ENCODE measurements around the gene DKC1. TPM values are rescaled to one million over a fixed set of nuclear protein-coding genes. Genes with fewer than 3 reads are reported as not detected.

DKC1 gene
- polyA plus RNA-seq, 2 donors: 22.3 to 43.0 TPM

GRCh38 chrX:154779261-154779660 lies 16.6 kb downstream of the DKC1 start:
- Histone ChIP-seq H3K27me3 (ENCODE audit: control insufficient read depth in 1 of 2, insufficient read depth in 2 of 2, low read length in 2 of 2) (no peaks in the 10 kb centered on the region), H3K9me3 (ENCODE audit: control insufficient read depth in 2 of 2, insufficient read depth in 1 of 2, low read depth in 1 of 2, low read length in 1 of 2) (no peaks in the 10 kb centered on the region), H3K36me3 (ENCODE audit: control insufficient read depth in 2 of 2, insufficient read depth in 2 of 2, low read length in 1 of 2) (peaks cover 0 to 18% of the 10 kb centered on the region in 2 donors), H3K4me1 (ENCODE audit: control insufficient read depth in 2 of 2, insufficient read depth in 2 of 2, low read length in 1 of 2) (no peaks in the 10 kb centered on the region), H3K27ac (ENCODE audit: low read depth in 2 of 2, low read length in 1 of 2) (no peak overlapping the region), H3K4me3 (ENCODE audit: low read depth in 1 of 2, low read length in 2 of 2) (no peak overlapping the region)
- WGBS, 2 donors: 88% methylated on average over 4 of the region's 4 CpGs

GRCh38 chrX:154780968-154781367 lies 18.3 kb downstream of the DKC1 start:
- Histone ChIP-seq H3K9me3 (ENCODE audit: control insufficient read depth in 2 of 2, insufficient read depth in 1 of 2, low read depth in 1 of 2, low read length in 1 of 2) (no peaks in the 10 kb centered on the region), H3K36me3 (ENCODE audit: control insufficient read depth in 2 of 2, insufficient read depth in 2 of 2, low read length in 1 of 2) (peaks cover 0 to 5% of the 10 kb centered on the region in 2 donors), H3K27ac (ENCODE audit: low read depth in 2 of 2, low read length in 1 of 2) (no peak overlapping the region), H3K27me3 (ENCODE audit: control insufficient read depth in 1 of 2, insufficient read depth in 2 of 2, low read length in 2 of 2) (no peaks in the 10 kb centered on the region), H3K4me1 (ENCODE audit: control insufficient read depth in 2 of 2, insufficient read depth in 2 of 2, low read length in 1 of 2) (no peaks in the 10 kb centered on the region), H3K4me3 (ENCODE audit: low read depth in 1 of 2, low read length in 2 of 2) (no peak overlapping the region)
- 85 to 93% methylated on average over 9 of the region's 9 CpGs for WGBS, 2 donors

GRCh38 chrX:154784149-154784995 lies 21.7 kb downstream of the DKC1 start:
- Histone ChIP-seq H3K27ac (ENCODE audit: low read depth in 2 of 2, low read length in 1 of 2) (no peak overlapping the region), H3K4me1 (ENCODE audit: control insufficient read depth in 2 of 2, insufficient read depth in 2 of 2, low read length in 1 of 2) (no peaks in the 10 kb centered on the region), H3K36me3 (ENCODE audit: control insufficient read depth in 2 of 2, insufficient read depth in 2 of 2, low read length in 1 of 2) (no peaks in the 10 kb centered on the region), H3K4me3 (ENCODE audit: low read depth in 1 of 2, low read length in 2 of 2) (no peak overlapping the region), H3K9me3 (ENCODE audit: control insufficient read depth in 2 of 2, insufficient read depth in 1 of 2, low read depth in 1 of 2, low read length in 1 of 2) (no peaks in the 10 kb centered on the region), H3K27me3 (ENCODE audit: control insufficient read depth in 1 of 2, insufficient read depth in 2 of 2, low read length in 2 of 2) (no peaks in the 10 kb centered on the region)
- WGBS, 2 donors: 80 to 89% methylated on average over 13 of the region's 13 CpGs

- Histone ChIP-seq H3K36me3 (ENCODE audit: control insufficient read depth in 2 of 2, insufficient read depth in 2 of 2, low read length in 1 of 2) (no peaks in the 10 kb centered on the region), H3K27ac (ENCODE audit: low read depth in 2 of 2, low read length in 1 of 2) (no peak overlapping the region), H3K4me3 (ENCODE audit: low read depth in 1 of 2, low read length in 2 of 2) (no peak overlapping the region), H3K27me3 (ENCODE audit: control insufficient read depth in 1 of 2, insufficient read depth in 2 of 2, low read length in 2 of 2) (no peaks in the 10 kb centered on the region), H3K9me3 (ENCODE audit: control insufficient read depth in 2 of 2, insufficient read depth in 1 of 2, low read depth in 1 of 2, low read length in 1 of 2) (no peaks in the 10 kb centered on the region), H3K4me1 (ENCODE audit: control insufficient read depth in 2 of 2, insufficient read depth in 2 of 2, low read length in 1 of 2) (no peaks in the 10 kb centered on the region)
- 62 to 79% methylated on average over 6 of the region's 6 CpGs for WGBS, 2 donors
These were observed 23.1 kb downstream of the DKC1 start for GRCh38 chrX:154785716-154786115.

- Histone ChIP-seq H3K27ac (ENCODE audit: low read depth in 2 of 2, low read length in 1 of 2) (no peak overlapping the region), H3K4me3 (ENCODE audit: low read depth in 1 of 2, low read length in 2 of 2) (no peak overlapping the region), H3K9me3 (ENCODE audit: control insufficient read depth in 2 of 2, insufficient read depth in 1 of 2, low read depth in 1 of 2, low read length in 1 of 2) (no peaks in the 10 kb centered on the region), H3K27me3 (ENCODE audit: control insufficient read depth in 1 of 2, insufficient read depth in 2 of 2, low read length in 2 of 2) (no peaks in the 10 kb centered on the region), H3K4me1 (ENCODE audit: control insufficient read depth in 2 of 2, insufficient read depth in 2 of 2, low read length in 1 of 2) (no peaks in the 10 kb centered on the region), H3K36me3 (ENCODE audit: control insufficient read depth in 2 of 2, insufficient read depth in 2 of 2, low read length in 1 of 2) (no peaks in the 10 kb centered on the region)
- WGBS, 2 donors: 65 to 71% methylated on average over 4 of the region's 4 CpGs
These were observed 28.8 kb downstream of the DKC1 start for GRCh38 chrX:154791467-154791866.

- Histone ChIP-seq H3K4me3 (ENCODE audit: low read depth in 1 of 2, low read length in 2 of 2) (no peak overlapping the region), H3K36me3 (ENCODE audit: control insufficient read depth in 2 of 2, insufficient read depth in 2 of 2, low read length in 1 of 2) (no peaks in the 10 kb centered on the region), H3K4me1 (ENCODE audit: control insufficient read depth in 2 of 2, insufficient read depth in 2 of 2, low read length in 1 of 2) (no peaks in the 10 kb centered on the region), H3K27ac (ENCODE audit: low read depth in 2 of 2, low read length in 1 of 2) (no peak overlapping the region), H3K9me3 (ENCODE audit: control insufficient read depth in 2 of 2, insufficient read depth in 1 of 2, low read depth in 1 of 2, low read length in 1 of 2) (no peaks in the 10 kb centered on the region), H3K27me3 (ENCODE audit: control insufficient read depth in 1 of 2, insufficient read depth in 2 of 2, low read length in 2 of 2) (no peaks in the 10 kb centered on the region)
- 88 to 89% methylated on average over 8 of the region's 8 CpGs for WGBS, 2 donors
These were observed 29.3 kb downstream of the DKC1 start for GRCh38 chrX:154791939-154792338.

- 78 to 83% methylated on average over 7 of the region's 7 CpGs for WGBS, 2 donors
- no peak overlapping the region for H3K4me3 ChIP-seq (ENCODE audit: low read depth in 1 of 2, low read length in 2 of 2)
- H3K4me1 ChIP-seq (ENCODE audit: control insufficient read depth in 2 of 2, insufficient read depth in 2 of 2, low read length in 1 of 2): no peaks in the 10 kb centered on the region
- no peak overlapping the region for H3K27ac ChIP-seq (ENCODE audit: low read depth in 2 of 2, low read length in 1 of 2)
- no peaks in the 10 kb centered on the region for H3K9me3 ChIP-seq (ENCODE audit: control insufficient read depth in 2 of 2, insufficient read depth in 1 of 2, low read depth in 1 of 2, low read length in 1 of 2)
- no peaks in the 10 kb centered on the region for H3K36me3 ChIP-seq (ENCODE audit: control insufficient read depth in 2 of 2, insufficient read depth in 2 of 2, low read length in 1 of 2)
- no peaks in the 10 kb centered on the region for H3K27me3 ChIP-seq (ENCODE audit: control insufficient read depth in 1 of 2, insufficient read depth in 2 of 2, low read length in 2 of 2)
These were observed 30.6 kb downstream of the DKC1 start for GRCh38 chrX:154793084-154793795.

- H3K27ac ChIP-seq (ENCODE audit: low read depth in 2 of 2, low read length in 1 of 2): no peak overlapping the region
- no peaks in the 10 kb centered on the region for H3K36me3 ChIP-seq (ENCODE audit: control insufficient read depth in 2 of 2, insufficient read depth in 2 of 2, low read length in 1 of 2)
- 63 to 84% methylated on average over 2 of the region's 2 CpGs for WGBS, 2 donors
These were observed 32.4 kb downstream of the DKC1 start for GRCh38 chrX:154795016-154795415.

GRCh38 chrX:154797006-154797405 lies 34.3 kb downstream of the DKC1 start:
- WGBS, 2 donors: 80 to 83% methylated on average over 6 of the region's 6 CpGs
- Histone ChIP-seq H3K4me3 (ENCODE audit: low read depth in 1 of 2, low read length in 2 of 2) (no peak overlapping the region), H3K27me3 (ENCODE audit: control insufficient read depth in 1 of 2, insufficient read depth in 2 of 2, low read length in 2 of 2) (no peaks in the 10 kb centered on the region), H3K36me3 (ENCODE audit: control insufficient read depth in 2 of 2, insufficient read depth in 2 of 2, low read length in 1 of 2) (no peaks in the 10 kb centered on the region), H3K4me1 (ENCODE audit: control insufficient read depth in 2 of 2, insufficient read depth in 2 of 2, low read length in 1 of 2) (peaks cover 0 to 5% of the 10 kb centered on the region in 2 donors), H3K9me3 (ENCODE audit: control insufficient read depth in 2 of 2, insufficient read depth in 1 of 2, low read depth in 1 of 2, low read length in 1 of 2) (no peaks in the 10 kb centered on the region), H3K27ac (ENCODE audit: low read depth in 2 of 2, low read length in 1 of 2) (no peak overlapping the region)

More at GRCh38 chrX:154795016-154795415, 32.4 kb downstream of the DKC1 start:
- Histone ChIP-seq H3K4me3 (ENCODE audit: low read depth in 1 of 2, low read length in 2 of 2) (no peak overlapping the region), H3K4me1 (ENCODE audit: control insufficient read depth in 2 of 2, insufficient read depth in 2 of 2, low read length in 1 of 2) (peaks cover 0 to 5% of the 10 kb centered on the region in 2 donors), H3K9me3 (ENCODE audit: control insufficient read depth in 2 of 2, insufficient read depth in 1 of 2, low read depth in 1 of 2, low read length in 1 of 2) (no peaks in the 10 kb centered on the region), H3K27me3 (ENCODE audit: control insufficient read depth in 1 of 2, insufficient read depth in 2 of 2, low read length in 2 of 2) (no peaks in the 10 kb centered on the region)
